Natural killer cell treated with Interleukin-12 subunit alpha and Interleukin-12 subunit beta and Interleukin-15 and Interleukin-18, amount 100 ng/mL, for 72 hours (primary cell): ENCODE measurements around the gene INHBC. TPM values are rescaled to one million over a fixed set of nuclear protein-coding genes. Genes with fewer than 3 reads are reported as not detected.

ENCODE experiments used
- ATAC-seq, 2 donors: fragments of 150-1000 bp; cut with Tn5 transposase in 1 of 2; sonication (Bioruptor Pico), chemical (Tn5 transposase) in 1 of 2; 2 replicates each; pipeline ENCODE4 v1.10.0; 2021
- DNase-seq: peaks from one replicate; pipeline ENCODE4 v3.0.0; 2022; ENCODE audit warnings: low spot score
- H3K27ac Mint-ChIP-seq, 2 donors: 1 replicate in 1 of 2; 2 replicates in 1 of 2; pipeline ENCODE4 v1.8.0; 2022; ENCODE audit warnings: mixed read lengths in 2 of 2, mild to moderate bottlenecking in 1 of 2, moderate library complexity in 1 of 2
- H3K27me3 Mint-ChIP-seq, 2 donors: 1 replicate in 1 of 2; 2 replicates in 1 of 2; pipeline ENCODE4 v1.8.0; 2022; ENCODE audit warnings: mixed read lengths in 2 of 2
- H3K36me3 Mint-ChIP-seq: one replicate; pipeline ENCODE4 v1.8.0; 2022; ENCODE audit warnings: mixed read lengths
- H3K4me1 Mint-ChIP-seq, 2 donors: 1 replicate in 1 of 2; 2 replicates in 1 of 2; pipeline ENCODE4 v1.8.0; 2022; ENCODE audit warnings: low read depth in 2 of 2, mixed read lengths in 2 of 2, mild to moderate bottlenecking in 1 of 2
- H3K4me3 Mint-ChIP-seq: one replicate; pipeline ENCODE4 v1.8.0; 2022; ENCODE audit warnings: mixed read lengths
- H3K9me3 Mint-ChIP-seq: 2 replicates; pipeline ENCODE4 v1.8.0; 2022; ENCODE audit warnings: mixed read lengths
- total RNA-seq, 2 donors: library from RNA; stranded (reverse); gene quantifications; one replicate each; pipeline ENCODE4 v1.2.3, GENCODE V29; 2022

The INHBC gene
- total RNA-seq, 2 donors from 2014 or later, result not detected

DNA sequence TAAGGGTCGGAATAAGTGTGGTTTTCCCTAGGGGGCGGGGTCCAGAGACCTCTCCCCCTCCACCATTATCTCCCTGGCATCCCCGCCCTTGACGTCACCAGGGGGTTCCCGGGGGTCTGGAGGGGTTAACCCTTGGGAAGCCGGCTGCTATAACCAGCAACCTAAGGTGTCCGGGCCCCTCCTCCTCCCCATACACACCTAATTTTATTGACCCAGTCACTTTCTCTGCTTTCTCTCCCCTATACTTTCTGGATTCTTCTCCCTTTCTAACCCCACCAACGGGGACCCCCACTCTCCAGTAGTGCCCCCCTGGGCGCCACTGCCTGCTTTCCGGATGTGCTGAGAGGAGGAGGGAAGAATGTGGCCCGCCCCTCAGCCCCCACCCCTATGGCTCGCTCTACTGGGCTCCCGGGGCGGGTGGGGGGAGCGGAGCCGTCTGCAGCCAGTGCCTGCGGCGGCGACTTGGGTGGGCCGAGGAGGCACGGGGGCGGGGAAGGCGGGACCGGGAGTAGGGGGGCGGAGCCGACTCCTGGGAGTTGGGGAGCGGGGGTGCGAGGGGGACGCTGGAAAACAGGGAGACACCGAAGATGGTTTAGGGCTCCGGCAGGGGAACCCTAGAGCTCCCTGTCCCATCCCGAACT is 26.8 kb downstream of the INHBC start:
- DNase-seq, result peak; percentile 59
- no peaks in the 10 kb centered on the region for H3K36me3 Mint-ChIP-seq
- peak overlapping the region in 1 of 2 donors; percentile 69 for H3K27ac Mint-ChIP-seq
- peak overlapping the region; percentile 82 for H3K4me3 Mint-ChIP-seq
- peaks cover 0 to 4% of the 10 kb centered on the region in 2 donors for H3K27me3 Mint-ChIP-seq
- peaks cover 49 to 59% of the 10 kb centered on the region in 2 donors for H3K4me1 Mint-ChIP-seq
- H3K9me3 Mint-ChIP-seq, result no peaks in the 10 kb centered on the region
- peak in 1 of 2 donors; percentile 7 for ATAC-seq

DNA sequence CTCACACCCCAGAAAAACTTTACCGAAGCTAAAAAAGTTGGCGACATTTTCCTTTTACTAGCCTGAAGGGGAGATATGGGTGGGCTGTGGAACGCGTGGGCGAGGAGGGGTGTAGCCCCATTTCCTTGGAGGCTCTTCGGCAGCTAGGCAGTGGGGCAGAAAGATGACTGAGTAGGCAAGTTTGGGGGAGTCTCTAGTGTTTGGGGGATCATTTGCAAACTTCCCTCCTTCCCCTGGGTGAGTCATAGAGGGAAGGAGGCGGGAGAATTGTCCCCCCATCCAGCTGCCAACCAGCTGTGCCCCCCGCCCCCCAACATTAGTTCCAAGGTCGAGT is 27.3 kb downstream of the INHBC start:
- H3K36me3 Mint-ChIP-seq, result no peaks in the 10 kb centered on the region
- no peaks in the 10 kb centered on the region for H3K9me3 Mint-ChIP-seq
- H3K4me3 Mint-ChIP-seq, result peak overlapping the region; percentile 82
- DNase-seq (no peak), ATAC-seq (no peak)
- H3K27me3 Mint-ChIP-seq, result peaks cover 0 to 4% of the 10 kb centered on the region in 2 donors
- H3K4me1 Mint-ChIP-seq, result peaks cover 49 to 59% of the 10 kb centered on the region in 2 donors
- peak overlapping the region in 1 of 2 donors; percentile 69 for H3K27ac Mint-ChIP-seq

DNA sequence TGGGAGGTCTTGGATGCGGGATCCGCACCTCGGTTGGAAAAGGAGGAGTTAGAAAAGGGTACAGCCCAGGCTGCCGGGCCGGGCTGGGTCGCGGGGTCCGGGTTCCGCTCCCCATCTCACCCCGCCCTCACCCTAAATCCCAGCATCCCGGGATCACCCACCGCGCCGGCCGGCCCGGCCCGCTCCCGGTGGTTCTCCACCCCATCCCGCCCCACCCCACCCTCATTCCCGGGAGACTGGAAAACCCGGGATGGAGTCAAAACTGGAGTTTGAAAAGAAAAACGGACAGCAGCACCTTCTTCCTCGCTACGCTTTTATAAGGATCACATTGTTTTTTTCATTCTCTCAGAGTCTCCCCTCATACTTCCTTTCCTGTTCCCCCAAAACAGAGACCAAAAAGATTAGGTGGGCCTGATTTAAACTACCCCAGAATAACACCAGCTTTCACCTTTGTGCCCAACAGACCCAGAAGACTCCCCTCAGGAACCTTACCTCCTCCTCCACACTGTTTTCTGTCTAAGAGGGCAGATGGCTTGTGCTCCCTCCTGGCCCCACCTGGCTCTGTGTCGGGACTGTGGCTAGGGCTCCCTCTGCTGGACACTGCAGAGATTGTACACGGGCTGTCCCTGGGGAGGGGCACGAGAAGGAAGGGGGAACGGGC is 27.8 kb downstream of the INHBC start:
- Mint-ChIP-seq H3K27ac (peak overlapping the region; percentile 55 to 69), H3K4me1 (peaks cover 49 to 60% of the 10 kb centered on the region in 2 donors), H3K36me3 (no peaks in the 10 kb centered on the region), H3K4me3 (peak overlapping the region; percentile 87), H3K9me3 (no peaks in the 10 kb centered on the region), H3K27me3 (peaks cover 0 to 4% of the 10 kb centered on the region in 2 donors)
- peak; percentile 80 to 82 for ATAC-seq
- peak; percentile 86 for DNase-seq

DNA sequence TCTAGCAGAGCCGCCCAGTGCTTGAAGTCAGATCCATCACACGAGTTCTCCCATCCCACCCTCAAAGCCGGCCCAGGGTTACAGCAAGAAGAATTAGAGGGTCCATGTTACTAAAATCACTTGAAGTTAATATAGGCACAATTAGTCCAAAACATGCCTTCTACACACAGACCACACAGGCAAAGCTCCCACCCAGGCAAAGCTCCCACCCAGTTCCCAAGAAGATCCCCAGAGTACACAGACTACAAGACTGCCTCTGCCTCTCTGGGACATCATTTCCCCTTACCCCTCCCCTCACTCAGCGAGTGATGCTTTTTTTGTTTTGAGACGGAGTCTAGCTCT is 28.3 kb downstream of the INHBC start:
- Mint-ChIP-seq H3K36me3 (no peaks in the 10 kb centered on the region), H3K27ac (peak overlapping the region; percentile 55 to 56), H3K27me3 (peaks cover 0 to 4% of the 10 kb centered on the region in 2 donors), H3K9me3 (no peaks in the 10 kb centered on the region), H3K4me3 (peak overlapping the region; percentile 87), H3K4me1 (peaks cover 49 to 65% of the 10 kb centered on the region in 2 donors)
- no peak for ATAC-seq
- DNase-seq, result no peak

DNA sequence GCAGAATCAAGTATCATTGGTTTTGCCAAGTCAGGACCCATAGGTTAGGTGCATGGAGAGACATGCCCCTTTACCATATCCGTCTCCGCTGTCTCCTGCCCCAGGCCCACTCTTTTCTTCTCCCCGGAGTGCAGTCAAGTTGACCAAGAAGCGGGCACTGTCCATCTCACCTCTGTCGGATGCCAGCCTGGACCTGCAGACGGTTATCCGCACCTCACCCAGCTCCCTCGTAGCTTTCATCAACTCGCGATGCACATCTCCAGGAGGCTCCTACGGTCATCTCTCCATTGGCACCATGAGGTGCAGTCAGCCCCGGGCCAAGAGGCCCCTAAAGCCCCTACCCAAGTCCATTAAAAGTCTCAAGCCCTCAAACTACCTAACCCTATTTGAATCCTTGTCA is 30.0 kb downstream of the INHBC start:
- Mint-ChIP-seq H3K9me3 (no peaks in the 10 kb centered on the region), H3K4me1 (peaks cover 50 to 64% of the 10 kb centered on the region in 2 donors), H3K27ac (peak overlapping the region; percentile 9 to 72), H3K4me3 (peak overlapping the region; percentile 41), H3K36me3 (no peaks in the 10 kb centered on the region), H3K27me3 (peaks cover 0 to 4% of the 10 kb centered on the region in 2 donors)
- ATAC-seq (no peak), DNase-seq (peak; percentile 47)

DNA sequence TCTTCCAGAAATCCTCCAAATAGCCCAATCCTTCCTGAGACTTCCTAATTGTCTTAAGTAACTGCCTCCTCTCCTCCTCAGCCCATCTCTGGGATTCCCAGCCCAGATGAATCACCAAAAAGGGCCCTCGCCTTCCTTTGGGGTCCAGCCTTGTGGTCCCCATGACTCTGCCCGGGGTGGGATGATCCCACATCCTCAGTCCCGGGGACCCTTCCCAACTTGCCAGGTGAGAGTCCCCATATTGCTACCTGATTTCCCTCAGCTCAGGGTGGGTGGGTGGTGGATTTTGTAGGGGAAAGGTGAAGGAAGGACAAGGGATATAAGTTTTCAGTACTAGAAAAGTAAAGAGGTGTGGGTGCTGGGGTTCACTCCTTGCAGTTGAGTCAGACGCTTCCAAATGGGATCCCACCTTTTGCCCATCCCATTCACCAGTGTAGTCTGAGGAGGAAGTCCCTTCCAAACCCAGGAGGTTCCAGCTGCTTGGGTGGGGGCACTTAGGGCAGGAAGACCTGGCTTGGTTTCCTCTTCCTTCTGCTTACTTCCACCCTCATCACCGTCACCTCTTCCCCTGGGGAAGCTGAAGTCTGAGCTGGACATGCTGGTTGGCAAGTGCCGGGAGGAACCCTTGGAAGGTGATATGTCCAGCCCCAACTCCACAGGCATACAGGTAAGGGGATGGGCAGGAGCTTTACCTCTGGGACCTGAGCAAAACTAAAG is 30.6 kb downstream of the INHBC start:
- DNase-seq, result peak; percentile 49
- Mint-ChIP-seq H3K36me3 (no peaks in the 10 kb centered on the region), H3K4me1 (peaks cover 46 to 65% of the 10 kb centered on the region in 2 donors), H3K9me3 (no peaks in the 10 kb centered on the region), H3K4me3 (peak overlapping the region; percentile 41), H3K27ac (peak overlapping the region; percentile 9 to 72), H3K27me3 (peaks cover 0 to 4% of the 10 kb centered on the region in 2 donors)
- ATAC-seq, result no peak

DNA sequence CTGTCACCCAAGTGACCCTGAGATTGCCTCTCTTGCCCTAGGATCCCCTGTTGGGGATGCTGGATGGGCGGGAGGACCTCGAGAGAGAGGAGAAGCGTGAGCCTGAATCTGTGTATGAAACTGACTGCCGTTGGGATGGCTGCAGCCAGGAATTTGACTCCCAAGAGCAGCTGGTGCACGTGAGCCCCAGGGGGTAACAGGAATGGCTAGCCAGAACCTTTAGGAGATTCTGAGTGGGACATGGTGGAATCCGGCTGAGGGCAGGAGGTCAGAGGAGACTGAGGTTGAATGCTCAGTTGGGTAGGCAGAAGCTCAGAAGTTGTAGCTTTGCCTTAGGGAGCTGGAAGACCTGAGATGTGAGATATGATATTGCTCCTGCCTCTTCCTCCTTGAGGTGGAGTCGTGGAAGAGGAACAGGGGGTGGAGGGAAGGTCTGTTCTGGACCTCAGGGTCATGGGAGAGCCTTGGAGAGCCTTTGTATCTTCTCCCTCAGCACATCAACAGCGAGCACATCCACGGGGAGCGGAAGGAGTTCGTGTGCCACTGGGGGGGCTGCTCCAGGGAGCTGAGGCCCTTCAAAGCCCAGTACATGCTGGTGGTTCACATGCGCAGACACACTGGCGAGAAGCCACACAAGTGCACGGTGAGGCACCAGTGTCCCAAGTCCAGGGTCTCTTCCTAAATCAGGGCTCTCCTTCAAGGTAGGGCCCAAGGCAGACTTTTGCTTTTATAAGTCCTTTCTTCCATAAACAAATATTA is 31.3 kb downstream of the INHBC start:
- Mint-ChIP-seq H3K9me3 (no peaks in the 10 kb centered on the region), H3K27ac (peak overlapping the region; percentile 9 to 20), H3K27me3 (no peaks in the 10 kb centered on the region), H3K36me3 (no peaks in the 10 kb centered on the region), H3K4me1 (peaks cover 42 to 60% of the 10 kb centered on the region in 2 donors), H3K4me3 (no peak overlapping the region)
- no peak for ATAC-seq
- DNase-seq, result peak; percentile 44

DNA sequence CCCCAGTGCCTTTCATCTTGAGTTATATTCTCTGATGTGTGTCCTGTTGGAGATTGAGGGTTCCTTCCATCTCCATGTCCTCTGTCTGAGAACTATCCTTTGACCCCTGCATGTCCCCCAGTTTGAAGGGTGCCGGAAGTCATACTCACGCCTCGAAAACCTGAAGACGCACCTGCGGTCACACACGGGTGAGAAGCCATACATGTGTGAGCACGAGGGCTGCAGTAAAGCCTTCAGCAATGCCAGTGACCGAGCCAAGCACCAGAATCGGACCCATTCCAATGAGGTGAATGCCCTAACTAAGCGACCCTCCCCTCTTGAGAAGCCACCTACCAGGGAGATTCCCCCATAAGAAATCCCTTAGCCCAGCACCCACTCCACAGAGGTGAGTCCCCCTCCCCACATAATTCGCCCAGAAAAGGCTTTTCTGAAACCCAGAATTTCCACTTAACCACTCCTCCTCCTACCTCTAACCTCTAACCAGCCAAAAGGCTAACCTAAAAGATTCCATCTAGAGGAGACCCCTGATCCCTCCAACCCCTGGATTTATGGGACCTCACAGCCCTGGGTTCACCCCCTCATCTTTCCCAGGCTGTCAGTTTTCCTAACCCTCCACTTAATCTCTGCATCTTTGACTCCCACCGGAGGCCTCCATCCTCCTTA is 32.8 kb downstream of the INHBC start:
- Mint-ChIP-seq H3K4me1 (peaks cover 47 to 63% of the 10 kb centered on the region in 2 donors), H3K27ac (peak overlapping the region in 1 of 2 donors; percentile 21), H3K27me3 (no peaks in the 10 kb centered on the region), H3K9me3 (no peaks in the 10 kb centered on the region), H3K4me3 (no peak overlapping the region), H3K36me3 (no peaks in the 10 kb centered on the region)
- no peak for ATAC-seq
- DNase-seq, result no peak

DNA sequence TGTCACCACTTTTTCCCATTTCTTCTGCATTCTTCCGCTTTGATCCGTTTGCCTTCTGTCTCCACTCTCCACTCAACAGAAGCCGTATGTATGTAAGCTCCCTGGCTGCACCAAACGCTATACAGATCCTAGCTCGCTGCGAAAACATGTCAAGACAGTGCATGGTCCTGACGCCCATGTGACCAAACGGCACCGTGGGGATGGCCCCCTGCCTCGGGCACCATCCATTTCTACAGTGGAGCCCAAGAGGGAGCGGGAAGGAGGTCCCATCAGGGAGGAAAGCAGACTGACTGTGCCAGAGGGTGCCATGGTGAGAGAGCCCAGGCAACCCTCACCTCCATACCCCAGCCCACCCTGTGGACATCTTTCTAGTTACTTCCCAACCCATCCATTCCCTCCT is 33.3 kb downstream of the INHBC start:
- Mint-ChIP-seq H3K4me3 (no peak overlapping the region), H3K36me3 (no peaks in the 10 kb centered on the region), H3K9me3 (no peaks in the 10 kb centered on the region), H3K27ac (peak overlapping the region in 1 of 2 donors; percentile 21), H3K4me1 (peaks cover 46 to 62% of the 10 kb centered on the region in 2 donors), H3K27me3 (no peaks in the 10 kb centered on the region)
- DNase-seq, result no peak
- no peak for ATAC-seq

DNA sequence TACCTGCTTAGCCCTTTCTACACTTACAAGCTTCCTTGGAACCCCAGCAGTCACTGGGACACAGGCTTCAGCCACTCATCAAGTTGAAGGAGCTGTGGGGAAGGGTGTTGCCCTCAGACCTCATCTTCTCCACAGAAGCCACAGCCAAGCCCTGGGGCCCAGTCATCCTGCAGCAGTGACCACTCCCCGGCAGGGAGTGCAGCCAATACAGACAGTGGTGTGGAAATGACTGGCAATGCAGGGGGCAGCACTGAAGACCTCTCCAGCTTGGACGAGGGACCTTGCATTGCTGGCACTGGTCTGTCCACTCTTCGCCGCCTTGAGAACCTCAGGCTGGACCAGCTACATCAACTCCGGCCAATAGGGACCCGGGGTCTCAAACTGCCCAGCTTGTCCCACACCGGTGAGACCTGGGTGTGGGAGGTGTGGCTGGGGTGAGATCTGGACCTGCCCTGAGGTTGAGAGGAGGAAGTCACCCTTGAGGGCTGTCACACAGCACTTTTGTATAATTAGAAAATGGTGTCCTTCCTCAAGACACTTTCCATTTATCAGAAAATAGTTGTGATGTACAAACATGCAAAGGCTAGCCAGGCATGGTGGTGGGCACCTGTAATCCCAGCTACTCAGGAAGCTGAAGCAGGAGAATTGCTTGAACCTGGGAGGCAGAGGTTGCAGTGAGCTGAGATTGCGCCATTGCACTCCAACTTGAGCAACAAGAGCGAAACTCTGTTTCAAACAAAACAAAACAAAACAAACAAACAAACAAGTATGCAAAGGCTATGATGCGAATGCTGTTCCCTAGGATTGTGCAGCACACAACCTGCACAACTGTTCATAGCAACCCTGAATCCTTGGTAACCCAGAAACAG is 34.9 kb downstream of the INHBC start:
- H3K9me3 Mint-ChIP-seq, result no peaks in the 10 kb centered on the region
- no peak overlapping the region for H3K4me3 Mint-ChIP-seq
- H3K4me1 Mint-ChIP-seq, result peaks cover 45 to 59% of the 10 kb centered on the region in 2 donors
- H3K36me3 Mint-ChIP-seq, result peaks cover 11% of the 10 kb centered on the region
- peak overlapping the region in 1 of 2 donors; percentile 21 for H3K27ac Mint-ChIP-seq
- DNase-seq (peak; percentile 54), ATAC-seq (peak; percentile 48 to 68)
- H3K27me3 Mint-ChIP-seq, result no peaks in the 10 kb centered on the region

DNA sequence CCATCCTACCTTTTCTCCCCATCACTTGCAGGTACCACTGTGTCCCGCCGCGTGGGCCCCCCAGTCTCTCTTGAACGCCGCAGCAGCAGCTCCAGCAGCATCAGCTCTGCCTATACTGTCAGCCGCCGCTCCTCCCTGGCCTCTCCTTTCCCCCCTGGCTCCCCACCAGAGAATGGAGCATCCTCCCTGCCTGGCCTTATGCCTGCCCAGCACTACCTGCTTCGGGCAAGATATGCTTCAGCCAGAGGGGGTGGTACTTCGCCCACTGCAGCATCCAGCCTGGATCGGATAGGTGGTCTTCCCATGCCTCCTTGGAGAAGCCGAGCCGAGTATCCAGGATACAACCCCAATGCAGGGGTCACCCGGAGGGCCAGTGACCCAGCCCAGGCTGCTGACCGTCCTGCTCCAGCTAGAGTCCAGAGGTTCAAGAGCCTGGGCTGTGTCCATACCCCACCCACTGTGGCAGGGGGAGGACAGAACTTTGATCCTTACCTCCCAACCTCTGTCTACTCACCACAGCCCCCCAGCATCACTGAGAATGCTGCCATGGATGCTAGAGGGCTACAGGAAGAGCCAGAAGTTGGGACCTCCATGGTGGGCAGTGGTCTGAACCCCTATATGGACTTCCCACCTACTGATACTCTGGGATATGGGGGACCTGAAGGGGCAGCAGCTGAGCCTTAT is 35.8 kb downstream of the INHBC start:
- no peaks in the 10 kb centered on the region for H3K9me3 Mint-ChIP-seq
- no peaks in the 10 kb centered on the region for H3K27me3 Mint-ChIP-seq
- H3K4me1 Mint-ChIP-seq, result peaks cover 45 to 57% of the 10 kb centered on the region in 2 donors
- H3K27ac Mint-ChIP-seq, result peak overlapping the region in 1 of 2 donors; percentile 57
- no peak overlapping the region for H3K4me3 Mint-ChIP-seq
- DNase-seq, result peak; percentile 28
- peaks cover 15% of the 10 kb centered on the region for H3K36me3 Mint-ChIP-seq
- no peak for ATAC-seq
